HepG2 (cell line): ENCODE measurements around the gene SULT1E1.

ENCODE experiments used
- GTF2F1 ChIP-seq: fragments of 150-350 bp; IDR thresholded peaks from 2 replicates; pipeline ENCODE4 v1.6.1; 2014; ENCODE audit warnings: low read length
- HCFC1 ChIP-seq: fragments of 150-350 bp; IDR thresholded peaks from 2 replicates; pipeline ENCODE4 v1.6.1; 2014; ENCODE audit warnings: low read depth, low read length
- MAX ChIP-seq: IDR thresholded peaks from 2 replicates; pipeline ENCODE4 v1.6.1; 2012; ENCODE audit warnings: inconsistent platforms
- RNF219 ChIP-seq: sonication (generic); formaldehyde crosslinking; IDR thresholded peaks from 2 replicates; pipeline ENCODE4 v1.5.0; 2020; ENCODE audit warnings: mild to moderate bottlenecking, missing genetic modification reagents
- SRSF1 ChIP-seq: fragments of 200-400 bp; formaldehyde crosslinking; optimal IDR thresholded peaks from 2 replicates; pipeline ENCODE3; 2017; ENCODE audit warnings: mild to moderate bottlenecking, low read depth, low read length, moderate library complexity
- THAP8 ChIP-seq: sonication (generic); formaldehyde crosslinking; IDR thresholded peaks from 2 replicates; pipeline ENCODE4 v1.5.1; 2020; ENCODE audit warnings: missing genetic modification reagents, mild to moderate bottlenecking, borderline replicate concordance
- ZNF639 ChIP-seq: conservative IDR thresholded peaks from 2 replicates; pipeline ENCODE4 v1.6.1; 2018; ENCODE audit warnings: missing genetic modification reagents
- TF ChIP-seq, protein P1 (sequence below): sonication (generic); formaldehyde crosslinking; IDR thresholded peaks from 2 replicates; pipeline ENCODE4 v1.5.0; 2020; ENCODE audit warnings: mild to moderate bottlenecking, missing genetic modification reagents, moderate library complexity

GRCh38 chr4:69833251-69833650, 26.7 kb downstream of the SULT1E1 start:
- TF ChIP-seq GTF2F1 (no peak), SRSF1 (no peak), MAX (no peak), ZNF639 (CRISPR knock-in tag) (no peak), HCFC1 (no peak), THAP8 (CRISPR knock-in tag) (no peak), RNF219 (CRISPR knock-in tag) (no peak)
- TF ChIP-seq, protein P1, sequence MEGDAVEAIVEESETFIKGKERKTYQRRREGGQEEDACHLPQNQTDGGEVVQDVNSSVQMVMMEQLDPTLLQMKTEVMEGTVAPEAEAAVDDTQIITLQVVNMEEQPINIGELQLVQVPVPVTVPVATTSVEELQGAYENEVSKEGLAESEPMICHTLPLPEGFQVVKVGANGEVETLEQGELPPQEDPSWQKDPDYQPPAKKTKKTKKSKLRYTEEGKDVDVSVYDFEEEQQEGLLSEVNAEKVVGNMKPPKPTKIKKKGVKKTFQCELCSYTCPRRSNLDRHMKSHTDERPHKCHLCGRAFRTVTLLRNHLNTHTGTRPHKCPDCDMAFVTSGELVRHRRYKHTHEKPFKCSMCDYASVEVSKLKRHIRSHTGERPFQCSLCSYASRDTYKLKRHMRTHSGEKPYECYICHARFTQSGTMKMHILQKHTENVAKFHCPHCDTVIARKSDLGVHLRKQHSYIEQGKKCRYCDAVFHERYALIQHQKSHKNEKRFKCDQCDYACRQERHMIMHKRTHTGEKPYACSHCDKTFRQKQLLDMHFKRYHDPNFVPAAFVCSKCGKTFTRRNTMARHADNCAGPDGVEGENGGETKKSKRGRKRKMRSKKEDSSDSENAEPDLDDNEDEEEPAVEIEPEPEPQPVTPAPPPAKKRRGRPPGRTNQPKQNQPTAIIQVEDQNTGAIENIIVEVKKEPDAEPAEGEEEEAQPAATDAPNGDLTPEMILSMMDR (CRISPR knock-in tag), result no peak
